ENCODE measurements around the gene LEF1. TPM values are rescaled to one million over a fixed set of nuclear protein-coding genes. Genes with fewer than 3 reads are reported as not detected.

LEF1 gene
- total RNA-seq, 1 experiment from 2014 or later, result 0.54 TPM

DNA sequence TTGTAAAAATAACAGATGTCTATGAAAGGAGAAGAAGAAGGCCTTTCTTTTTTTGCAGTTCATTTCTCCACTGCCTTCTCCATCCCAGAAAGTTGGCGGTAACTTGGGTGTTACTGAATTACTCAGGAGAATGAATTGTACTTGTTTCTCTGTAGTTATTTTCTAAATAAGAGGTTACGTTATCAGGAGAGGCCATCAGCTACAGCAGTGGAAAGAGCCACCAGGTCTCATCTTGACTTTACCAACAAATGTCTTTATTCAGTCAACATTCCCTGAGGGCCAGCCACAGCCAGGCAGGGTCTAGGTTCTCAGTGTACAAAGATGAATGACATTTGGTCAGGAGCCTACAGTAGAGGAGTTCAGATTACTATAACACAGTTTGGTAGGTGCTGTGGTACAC, 170.9 kb downstream of the LEF1 start:
- POLR2A ChIA-PET, result no interaction called here
- H3K4me3 ChIP-seq (ENCODE audit: low read depth in 2 of 2, low read length in 2 of 2), result no peak overlapping the region
- DNase-seq (ENCODE audit: low read depth, low spot score), result no peak
- TF ChIP-seq TCF7L2 (IDR thresholded peaks at IDR 0.05; ENCODE audit: low read depth, low read length) (no peak), SIN3A (IDR thresholded peaks at IDR 0.05; ENCODE audit: borderline replicate concordance, insufficient read depth, low read depth, low read length) (no peak), POLR2AphosphoS5 (IDR thresholded peaks at IDR 0.05; ENCODE audit: low read depth, low read length) (no peak)
- TF ChIP-seq, protein P1, sequence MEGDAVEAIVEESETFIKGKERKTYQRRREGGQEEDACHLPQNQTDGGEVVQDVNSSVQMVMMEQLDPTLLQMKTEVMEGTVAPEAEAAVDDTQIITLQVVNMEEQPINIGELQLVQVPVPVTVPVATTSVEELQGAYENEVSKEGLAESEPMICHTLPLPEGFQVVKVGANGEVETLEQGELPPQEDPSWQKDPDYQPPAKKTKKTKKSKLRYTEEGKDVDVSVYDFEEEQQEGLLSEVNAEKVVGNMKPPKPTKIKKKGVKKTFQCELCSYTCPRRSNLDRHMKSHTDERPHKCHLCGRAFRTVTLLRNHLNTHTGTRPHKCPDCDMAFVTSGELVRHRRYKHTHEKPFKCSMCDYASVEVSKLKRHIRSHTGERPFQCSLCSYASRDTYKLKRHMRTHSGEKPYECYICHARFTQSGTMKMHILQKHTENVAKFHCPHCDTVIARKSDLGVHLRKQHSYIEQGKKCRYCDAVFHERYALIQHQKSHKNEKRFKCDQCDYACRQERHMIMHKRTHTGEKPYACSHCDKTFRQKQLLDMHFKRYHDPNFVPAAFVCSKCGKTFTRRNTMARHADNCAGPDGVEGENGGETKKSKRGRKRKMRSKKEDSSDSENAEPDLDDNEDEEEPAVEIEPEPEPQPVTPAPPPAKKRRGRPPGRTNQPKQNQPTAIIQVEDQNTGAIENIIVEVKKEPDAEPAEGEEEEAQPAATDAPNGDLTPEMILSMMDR (IDR thresholded peaks at IDR 0.05), result no peak
- TF ChIP-seq, protein P2, sequence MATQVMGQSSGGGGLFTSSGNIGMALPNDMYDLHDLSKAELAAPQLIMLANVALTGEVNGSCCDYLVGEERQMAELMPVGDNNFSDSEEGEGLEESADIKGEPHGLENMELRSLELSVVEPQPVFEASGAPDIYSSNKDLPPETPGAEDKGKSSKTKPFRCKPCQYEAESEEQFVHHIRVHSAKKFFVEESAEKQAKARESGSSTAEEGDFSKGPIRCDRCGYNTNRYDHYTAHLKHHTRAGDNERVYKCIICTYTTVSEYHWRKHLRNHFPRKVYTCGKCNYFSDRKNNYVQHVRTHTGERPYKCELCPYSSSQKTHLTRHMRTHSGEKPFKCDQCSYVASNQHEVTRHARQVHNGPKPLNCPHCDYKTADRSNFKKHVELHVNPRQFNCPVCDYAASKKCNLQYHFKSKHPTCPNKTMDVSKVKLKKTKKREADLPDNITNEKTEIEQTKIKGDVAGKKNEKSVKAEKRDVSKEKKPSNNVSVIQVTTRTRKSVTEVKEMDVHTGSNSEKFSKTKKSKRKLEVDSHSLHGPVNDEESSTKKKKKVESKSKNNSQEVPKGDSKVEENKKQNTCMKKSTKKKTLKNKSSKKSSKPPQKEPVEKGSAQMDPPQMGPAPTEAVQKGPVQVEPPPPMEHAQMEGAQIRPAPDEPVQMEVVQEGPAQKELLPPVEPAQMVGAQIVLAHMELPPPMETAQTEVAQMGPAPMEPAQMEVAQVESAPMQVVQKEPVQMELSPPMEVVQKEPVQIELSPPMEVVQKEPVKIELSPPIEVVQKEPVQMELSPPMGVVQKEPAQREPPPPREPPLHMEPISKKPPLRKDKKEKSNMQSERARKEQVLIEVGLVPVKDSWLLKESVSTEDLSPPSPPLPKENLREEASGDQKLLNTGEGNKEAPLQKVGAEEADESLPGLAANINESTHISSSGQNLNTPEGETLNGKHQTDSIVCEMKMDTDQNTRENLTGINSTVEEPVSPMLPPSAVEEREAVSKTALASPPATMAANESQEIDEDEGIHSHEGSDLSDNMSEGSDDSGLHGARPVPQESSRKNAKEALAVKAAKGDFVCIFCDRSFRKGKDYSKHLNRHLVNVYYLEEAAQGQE (IDR thresholded peaks at IDR 0.05; ENCODE audit: insufficient read depth in 1 of 2, low read depth in 2 of 2, low read length in 1 of 2), result no peak
- H3K4me1 ChIP-seq (ENCODE audit: control insufficient read depth, insufficient read depth, low read length), result no peaks in the 10 kb centered on the region
- H3K27ac ChIP-seq (ENCODE audit: low read length), result no peak overlapping the region
- in situ Hi-C loops (cut with HindIII; ENCODE audit: low pct_unique_long_range_greater_than_20kb, low sequenced_read_pairs) (no loop called here), intact Hi-C loops (cut with micrococcal nuclease; ENCODE audit: unreplicated experiment) (no loop called here)
- BruUV-seq (replicated peaks), result no TSS peak
- ATAC-seq, result no peak
- CTCF ChIA-PET, result no interaction called here
- no peaks in the 10 kb centered on the region for H3K27me3 ChIP-seq (ENCODE audit: control insufficient read depth, insufficient read depth, low read length)
- H3K36me3 ChIP-seq (ENCODE audit: control insufficient read depth, insufficient read depth, low read length), result no peaks in the 10 kb centered on the region; the same call in 1 of the 2 replicates
- H3K9me3 ChIP-seq (ENCODE audit: control insufficient read depth, insufficient read depth, low read depth, low read length), result no peaks in the 10 kb centered on the region

Other genes with a start within 250 kb of the LEF1 start
- 1.2 TPM for gene CYP2U1, start 237.4 kb downstream of the LEF1 start, total RNA-seq (2021; ENCODE audit: unreplicated experiment)
- 20.0 TPM for gene HADH, start 179.0 kb downstream of the LEF1 start, total RNA-seq (2021; ENCODE audit: unreplicated experiment)